Activated T-cell treated with anti-CD3 and anti-CD28 coated beads, Interleukin-2, amount 50 U/mL, for 4 hours (primary cell): ENCODE data around the gene ABHD16B. TPM values are rescaled to one million over a fixed set of nuclear protein-coding genes. Genes with fewer than 3 reads are reported as not detected.
"Not testable (repeated sequence)": the region's sequence is repeated elsewhere in the genome, so short reads cannot be mapped to it uniquely, and the experiment has no call there.

Experiments
- ATAC-seq, 2 donors: fragments of 200-7000 bp; cut with Tn5 transposase; one replicate each; pipeline ENCODE4 v1.10.0; 2021
- DNase-seq: peaks from one replicate; pipeline ENCODE4 v3.0.0-alpha.2; 2020
- H3K27me3 Mint-ChIP-seq: one replicate; pipeline ENCODE4 v1.8.0; 2021; ENCODE audit warnings: low read depth, mixed read lengths
- H3K36me3 Mint-ChIP-seq: one replicate; pipeline ENCODE4 v1.8.0; 2022; ENCODE audit warnings: mixed read lengths; ENCODE audit not compliant: insufficient read depth
- H3K4me1 Mint-ChIP-seq: one replicate; pipeline ENCODE4 v1.8.0; 2021; ENCODE audit warnings: low read depth, mixed read lengths
- H3K4me3 Mint-ChIP-seq: one replicate; pipeline ENCODE4 v1.8.0; 2021; ENCODE audit warnings: mild to moderate bottlenecking, moderate library complexity, mixed read lengths
- H3K9me3 Mint-ChIP-seq: one replicate; pipeline ENCODE4 v1.8.0; 2021; ENCODE audit warnings: mixed read lengths
- total RNA-seq, 3 donors: library from RNA; stranded (reverse); gene quantifications; one replicate each; pipeline ENCODE4 v1.2.1, GENCODE V29; 2021

The ABHD16B gene
- total RNA-seq, 3 donors from 2014 or later: not detected

- peaks cover 23% of the 10 kb centered on the region for H3K4me1 Mint-ChIP-seq
Observed at GRCh38 chr20:63867042-63867441, 5.7 kb downstream of the ABHD16B start.

GRCh38 chr20:63868264-63868663 is 7.0 kb downstream of the ABHD16B start:
- ATAC-seq (no peak), DNase-seq (no peak)
- Mint-ChIP-seq H3K27me3 (no peaks in the 10 kb centered on the region), H3K9me3 (no peaks in the 10 kb centered on the region), H3K36me3 (peaks cover 15% of the 10 kb centered on the region), H3K4me3 (no peak overlapping the region), H3K4me1 (peaks cover 26% of the 10 kb centered on the region)

More at GRCh38 chr20:63867042-63867441, 5.7 kb downstream of the ABHD16B start:
- not testable (repeated sequence) for H3K9me3 Mint-ChIP-seq, DNase-seq, ATAC-seq, H3K27me3 Mint-ChIP-seq
- Mint-ChIP-seq H3K4me3 (peak overlapping the region; percentile 88), H3K36me3 (peaks cover 16% of the 10 kb centered on the region)

- ATAC-seq (peak; percentile 97 to 99), DNase-seq (no peak)
- Mint-ChIP-seq H3K4me3 (peak overlapping the region; percentile 45), H3K36me3 (peaks cover 28% of the 10 kb centered on the region), H3K27me3 (no peaks in the 10 kb centered on the region), H3K9me3 (no peaks in the 10 kb centered on the region), H3K4me1 (peaks cover 11% of the 10 kb centered on the region)
Observed at GRCh38 chr20:63873477-63873971, 12.2 kb downstream of the ABHD16B start.

GRCh38 chr20:63874241-63874640 is 12.9 kb downstream of the ABHD16B start:
- not testable (repeated sequence) for DNase-seq, H3K4me3 Mint-ChIP-seq, ATAC-seq, H3K9me3 Mint-ChIP-seq, H3K27me3 Mint-ChIP-seq
- Mint-ChIP-seq H3K4me1 (peaks cover 11% of the 10 kb centered on the region), H3K36me3 (peaks cover 28% of the 10 kb centered on the region)

- no peak for DNase-seq
- no peak overlapping the region for H3K4me3 Mint-ChIP-seq
- ATAC-seq: no peak
- H3K9me3 Mint-ChIP-seq: no peaks in the 10 kb centered on the region
- H3K4me1 Mint-ChIP-seq: peaks cover 11% of the 10 kb centered on the region
- H3K36me3 Mint-ChIP-seq: peaks cover 25% of the 10 kb centered on the region
- no peaks in the 10 kb centered on the region for H3K27me3 Mint-ChIP-seq
Observed at GRCh38 chr20:63876489-63877036, 15.3 kb downstream of the ABHD16B start.

- H3K36me3 Mint-ChIP-seq: peaks cover 23% of the 10 kb centered on the region
- no peaks in the 10 kb centered on the region for H3K9me3 Mint-ChIP-seq
- H3K27me3 Mint-ChIP-seq: no peaks in the 10 kb centered on the region
- peaks cover 8% of the 10 kb centered on the region for H3K4me1 Mint-ChIP-seq
- no peak overlapping the region for H3K4me3 Mint-ChIP-seq
- no peak for ATAC-seq
- DNase-seq: no peak
Observed at GRCh38 chr20:63877755-63878470, 16.6 kb downstream of the ABHD16B start.

GRCh38 chr20:63878899-63879663 is 17.8 kb downstream of the ABHD16B start:
- Mint-ChIP-seq H3K27me3 (no peaks in the 10 kb centered on the region), H3K9me3 (no peaks in the 10 kb centered on the region), H3K4me3 (no peak overlapping the region), H3K36me3 (peaks cover 21% of the 10 kb centered on the region), H3K4me1 (no peaks in the 10 kb centered on the region)
- ATAC-seq (no peak), DNase-seq (no peak)

GRCh38 chr20:63880901-63881300 is 19.6 kb downstream of the ABHD16B start:
- H3K4me1 Mint-ChIP-seq, ATAC-seq, H3K4me3 Mint-ChIP-seq, H3K27me3 Mint-ChIP-seq, H3K9me3 Mint-ChIP-seq, DNase-seq: not testable (repeated sequence)
- peaks cover 20% of the 10 kb centered on the region for H3K36me3 Mint-ChIP-seq

GRCh38 chr20:63881451-63882226 is 20.3 kb downstream of the ABHD16B start:
- no peak for ATAC-seq
- H3K36me3 Mint-ChIP-seq: peaks cover 16% of the 10 kb centered on the region
- no peak overlapping the region for H3K4me3 Mint-ChIP-seq
- no peak for DNase-seq
- H3K9me3 Mint-ChIP-seq: no peaks in the 10 kb centered on the region
- H3K27me3 Mint-ChIP-seq: no peaks in the 10 kb centered on the region
- H3K4me1 Mint-ChIP-seq: no peaks in the 10 kb centered on the region

GRCh38 chr20:63882257-63883200 is 21.2 kb downstream of the ABHD16B start:
- Mint-ChIP-seq H3K9me3 (no peaks in the 10 kb centered on the region), H3K27me3 (no peaks in the 10 kb centered on the region), H3K4me1 (no peaks in the 10 kb centered on the region), H3K4me3 (no peak overlapping the region), H3K36me3 (peaks cover 15% of the 10 kb centered on the region)
- no peak for DNase-seq
- no peak for ATAC-seq

GRCh38 chr20:63883201-63883593 is 21.9 kb downstream of the ABHD16B start:
- no peak overlapping the region for H3K4me3 Mint-ChIP-seq
- no peaks in the 10 kb centered on the region for H3K4me1 Mint-ChIP-seq
- DNase-seq (no peak), ATAC-seq (no peak)
- no peaks in the 10 kb centered on the region for H3K27me3 Mint-ChIP-seq
- H3K9me3 Mint-ChIP-seq: no peaks in the 10 kb centered on the region
- H3K36me3 Mint-ChIP-seq: peaks cover 15% of the 10 kb centered on the region

GRCh38 chr20:63884506-63885263 is 23.4 kb downstream of the ABHD16B start:
- Mint-ChIP-seq H3K9me3 (no peaks in the 10 kb centered on the region), H3K4me3 (no peak overlapping the region), H3K27me3 (no peaks in the 10 kb centered on the region), H3K36me3 (peaks cover 18% of the 10 kb centered on the region), H3K4me1 (no peaks in the 10 kb centered on the region)
- DNase-seq (no peak), ATAC-seq (no peak)
